HEK293T (cell line): Measurements from ENCODE around the gene TMC8.

Experiments used
- CTCF ChIA-PET: fragments of 350-600 bp; formaldehyde crosslinking; extraction: SDS; loops from one replicate; lab custom pipeline; 2021; ENCODE audit warnings: antibody characterized with exemption, inconsistent platforms; lab: Yijun Ruan, JAX
- POLR2A ChIA-PET: fragments of 350-600 bp; formaldehyde crosslinking; extraction: SDS; loops from one replicate; lab custom pipeline; 2020; ENCODE audit warnings: antibody characterized with exemption, inconsistent platforms; lab: Yijun Ruan, JAX
- DNase-seq: peaks from one replicate; pipeline ENCODE4 v3.0.0; 2012; ENCODE audit warnings: mixed read lengths; ENCODE audit errors: extremely low spot score
- ARNT ChIP-seq: fragments of 450-650 bp; IDR thresholded peaks from 2 replicates; pipeline ENCODE4 v1.6.1; 2017; ENCODE audit warnings: mild to moderate bottlenecking
- BHLHE40 ChIP-seq: fragments of 450-650 bp; IDR thresholded peaks from 2 replicates; pipeline ENCODE4 v1.6.1; 2016; ENCODE audit warnings: mild to moderate bottlenecking, moderate library complexity, borderline replicate concordance
- CTBP1 ChIP-seq: fragments of 450-650 bp; IDR thresholded peaks from 2 replicates; pipeline ENCODE4 v1.6.1; 2016; ENCODE audit warnings: borderline replicate concordance
- ELF4 ChIP-seq: fragments of 450-650 bp; IDR thresholded peaks from 2 replicates; pipeline ENCODE4 v1.6.1; 2017; ENCODE audit warnings: antibody characterized with exemption
- FOXA1 ChIP-seq: fragments of 450-650 bp; IDR thresholded peaks from 2 replicates; pipeline ENCODE4 v1.6.1; 2016; ENCODE audit warnings: mild to moderate bottlenecking
- FOXK2 ChIP-seq: fragments of 450-650 bp; IDR thresholded peaks from 2 replicates; pipeline ENCODE4 v1.6.1; 2016; ENCODE audit warnings: mild to moderate bottlenecking
- FOXM1 ChIP-seq: fragments of 450-650 bp; IDR thresholded peaks from 2 replicates; pipeline ENCODE4 v1.6.1; 2017; ENCODE audit warnings: mild to moderate bottlenecking, borderline replicate concordance
- HDGF ChIP-seq: fragments of 450-650 bp; IDR thresholded peaks from 2 replicates; pipeline ENCODE4 v1.6.1; 2017; ENCODE audit warnings: antibody characterized with exemption, borderline replicate concordance
- L3MBTL2 ChIP-seq: fragments of 450-650 bp; conservative IDR thresholded peaks from 2 replicates; pipeline ENCODE4 v1.6.1; 2016; ENCODE audit warnings: mild to moderate bottlenecking
- LEF1 ChIP-seq: fragments of 450-650 bp; IDR thresholded peaks from 2 replicates; pipeline ENCODE4 v1.6.1; 2017; ENCODE audit warnings: mild to moderate bottlenecking, borderline replicate concordance
- NFRKB ChIP-seq: fragments of 450-650 bp; IDR thresholded peaks from 2 replicates; pipeline ENCODE4 v1.6.1; 2016; ENCODE audit warnings: mild to moderate bottlenecking, moderate library complexity
- PKNOX1 ChIP-seq: fragments of 450-650 bp; IDR thresholded peaks from 2 replicates; pipeline ENCODE4 v1.6.1; 2016
- SP1 ChIP-seq: fragments of 450-650 bp; IDR thresholded peaks from 2 replicates; pipeline ENCODE4 v1.6.1; 2017
- SUZ12 ChIP-seq: fragments of 450-650 bp; IDR thresholded peaks from 2 replicates; pipeline ENCODE4 v1.6.1; 2016; ENCODE audit warnings: mild to moderate bottlenecking
- TARDBP ChIP-seq: fragments of 450-650 bp; IDR thresholded peaks from 2 replicates; pipeline ENCODE4 v1.6.1; 2016
- ZNF384 ChIP-seq: fragments of 450-650 bp; IDR thresholded peaks from 2 replicates; pipeline ENCODE4 v1.6.1; 2016

Gene TMC8

DNA sequence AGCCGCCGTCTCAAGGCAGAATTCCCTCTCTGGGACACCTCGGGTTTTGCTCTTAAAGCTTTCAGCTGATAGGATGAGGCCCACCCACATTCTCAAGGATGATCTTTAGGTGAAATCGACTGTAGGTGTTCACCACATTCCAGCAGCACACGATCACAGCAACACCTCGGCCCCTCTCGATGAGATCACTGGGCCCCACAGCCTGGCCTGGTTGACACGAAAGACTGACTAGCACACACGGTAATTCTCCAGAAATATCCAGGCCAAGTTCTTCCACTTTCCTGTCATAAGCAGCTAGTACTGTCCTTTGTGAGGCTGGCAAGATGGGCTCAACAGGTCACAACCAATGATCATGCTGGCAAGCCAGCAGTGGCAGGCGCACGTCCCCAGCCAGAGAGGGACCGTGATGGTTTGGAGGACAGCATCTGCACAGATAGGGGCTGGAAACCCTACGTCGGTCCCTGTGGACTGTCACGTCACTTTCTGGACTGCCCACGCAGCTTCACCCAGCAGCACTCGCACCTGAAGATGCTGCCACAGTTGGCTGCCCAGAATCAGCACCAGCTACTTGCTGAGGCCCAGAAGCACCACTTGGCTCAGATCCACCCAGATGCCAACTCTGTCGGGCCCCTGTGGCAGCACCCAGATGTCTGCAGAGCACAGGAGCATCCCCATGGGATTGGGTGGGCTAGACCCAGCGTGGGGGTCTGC lies 19.4 kb upstream of the TMC8 start:
- no peak for DNase-seq
- TF ChIP-seq FOXK2 (no peak), TARDBP (no peak), ARNT (no peak), PKNOX1 (no peak), NFRKB (no peak), LEF1 (no peak), SUZ12 (no peak), SP1 (no peak), HDGF (no peak), ZNF384 (no peak), L3MBTL2 (no peak), CTBP1 (no peak), FOXM1 (no peak), ELF4 (no peak), BHLHE40 (no peak), FOXA1 (no peak)
- CTCF ChIA-PET, result interaction anchor here (1.7 kb wide), 1 partner anchor 26 kb away, joined by 6 read pairs; no protein-coding TSS in a partner anchor
- POLR2A ChIA-PET, result interaction anchor here (1.1 kb wide), 1 partner anchor 65 kb away, joined by 3 read pairs; no protein-coding TSS in a partner anchor

GRCh38 chr17:78111727-78112517 lies 18.6 kb upstream of the TMC8 start:
- CTCF ChIA-PET, result interaction anchor here (1.7 kb wide), 1 partner anchor 27 kb away, joined by 6 read pairs; no protein-coding TSS in a partner anchor
- TF ChIP-seq FOXM1, result no peak
- TF ChIP-seq ZNF384, result no peak
- TF ChIP-seq TARDBP, result no peak
- TF ChIP-seq LEF1, result no peak
- no peak for TF ChIP-seq CTBP1
- TF ChIP-seq PKNOX1, result no peak
- TF ChIP-seq L3MBTL2, result no peak
- TF ChIP-seq ELF4, result no peak
- no peak for TF ChIP-seq HDGF
- TF ChIP-seq NFRKB, result no peak
- TF ChIP-seq SP1, result no peak
- no peak for TF ChIP-seq FOXK2
- no peak for TF ChIP-seq SUZ12
- TF ChIP-seq ARNT, result no peak
- no peak for TF ChIP-seq FOXA1
- TF ChIP-seq BHLHE40, result no peak
- DNase-seq, result no peak
- POLR2A ChIA-PET, result interaction anchor here (1.0 to 1.1 kb wide), 2 partner anchors 64 to 74 kb away, joined by 3 read pairs; no protein-coding TSS in a partner anchor

- POLR2A ChIA-PET, result interaction anchor here (1.0 kb wide), 1 partner anchor 73 kb away, joined by 3 read pairs; no protein-coding TSS in a partner anchor
Observed at GRCh38 chr17:78112518-78113471, 17.8 kb upstream of the TMC8 start.

GRCh38 chr17:78113804-78114785 lies 16.5 kb upstream of the TMC8 start:
- CTCF ChIA-PET, result interaction anchor here (0.6 to 1.2 kb wide), 3 partner anchors 17 to 22 kb away, joined by 3 to 5 read pairs (median 3); no protein-coding TSS in a partner anchor
- DNase-seq, result no peak
- POLR2A ChIA-PET, result no interaction called here

More at GRCh38 chr17:78112518-78113471, 17.8 kb upstream of the TMC8 start:
- CTCF ChIA-PET, result interaction anchor here (0.8 to 1.0 kb wide), 2 partner anchors 12 to 22 kb away, joined by 4 to 5 read pairs; no protein-coding TSS in a partner anchor
- TF ChIP-seq HDGF (no peak), ARNT (0 out of 2 replicates have a peak, but pooled peaks have one; percentile 12), PKNOX1 (no peak)
- peak; percentile 93 for DNase-seq

More at GRCh38 chr17:78113804-78114785, 16.5 kb upstream of the TMC8 start:
- TF ChIP-seq BHLHE40 (no peak), CTBP1 (no peak), FOXK2 (no peak), ZNF384 (no peak), LEF1 (no peak), L3MBTL2 (no peak), TARDBP (no peak), ELF4 (no peak), HDGF (no peak), SUZ12 (no peak), ARNT (no peak), PKNOX1 (no peak), FOXM1 (no peak), FOXA1 (no peak), NFRKB (no peak), SP1 (no peak)
